H9 (cell line): ENCODE results near the gene B3GLCT. TPM values are rescaled to one million over a fixed set of nuclear protein-coding genes. Genes with fewer than 3 reads are reported as not detected.

Experiments used
- DNase-seq: peaks from one replicate; pipeline ENCODE4 v3.0.0-alpha.2; 2017
- H2AFZ ChIP-seq: one replicate; pipeline ENCODE4 v1.6.1; 2013; ENCODE audit warnings: mild to moderate bottlenecking, low read length, control low read depth, moderate library complexity
- H2AK5ac ChIP-seq: 2 replicates; pipeline ENCODE4 v1.6.1; 2013; ENCODE audit warnings: low read length, control low read depth, mixed read lengths; ENCODE audit not compliant: insufficient read length
- H2BK120ac ChIP-seq: one replicate; pipeline ENCODE4 v1.6.1; 2013; ENCODE audit warnings: low read depth, mild to moderate bottlenecking, low read length, control low read depth, inconsistent platforms; ENCODE audit not compliant: poor library complexity, severe bottlenecking
- H2BK12ac ChIP-seq: 2 replicates; pipeline ENCODE4 v1.6.1; 2013; ENCODE audit warnings: low read length, control low read depth, mixed read lengths, low read depth; ENCODE audit not compliant: insufficient read length
- H2BK15ac ChIP-seq: 2 replicates; pipeline ENCODE4 v1.6.1; 2013; ENCODE audit warnings: low read depth, low read length, control low read depth
- H2BK20ac ChIP-seq: one replicate; pipeline ENCODE4 v1.6.1; 2013; ENCODE audit warnings: low read depth, mild to moderate bottlenecking, low read length, control low read depth, inconsistent platforms; ENCODE audit not compliant: poor library complexity, severe bottlenecking
- H2BK5ac ChIP-seq: 2 replicates; pipeline ENCODE4 v1.6.1; 2013; ENCODE audit warnings: low read length, control low read depth, mixed read lengths; ENCODE audit not compliant: insufficient read length
- H3K14ac ChIP-seq: 2 replicates; pipeline ENCODE4 v1.6.1; 2013; ENCODE audit warnings: low read length, control low read depth; ENCODE audit not compliant: insufficient read depth
- H3K18ac ChIP-seq: 2 replicates; pipeline ENCODE4 v1.6.1; 2013; ENCODE audit warnings: low read depth, mild to moderate bottlenecking, mixed read lengths, low read length, control low read depth; ENCODE audit not compliant: insufficient read length
- H3K23ac ChIP-seq: 2 replicates; pipeline ENCODE4 v1.6.1; 2013; ENCODE audit warnings: low read length, control low read depth, mixed read lengths, low read depth; ENCODE audit not compliant: insufficient read length
- H3K23me2 ChIP-seq: 2 replicates; pipeline ENCODE4 v1.6.1; 2013; ENCODE audit warnings: low read depth, mild to moderate bottlenecking, mixed read lengths, low read length, control low read depth; ENCODE audit not compliant: insufficient read length, poor library complexity, severe bottlenecking
- H3K27ac ChIP-seq: 2 replicates; pipeline ENCODE4 v1.5.1; 2013; ENCODE audit warnings: low read length, control low read depth, mixed read lengths, low read depth; ENCODE audit not compliant: insufficient read length
- H3K27me3 ChIP-seq: 2 replicates; pipeline ENCODE4 v1.6.1; 2013; ENCODE audit warnings: low read length, control low read depth, inconsistent platforms; ENCODE audit not compliant: insufficient read depth
- H3K4ac ChIP-seq: 2 replicates; pipeline ENCODE4 v1.6.1; 2013; ENCODE audit warnings: low read depth, mild to moderate bottlenecking, control low read depth, inconsistent platforms, low read length, moderate library complexity
- H3K4me1 ChIP-seq: 2 replicates; pipeline ENCODE4 v1.6.1; 2013; ENCODE audit warnings: low read length, control low read depth, inconsistent platforms; ENCODE audit not compliant: insufficient read depth
- H3K4me2 ChIP-seq: 2 replicates; pipeline ENCODE4 v1.6.1; 2013; ENCODE audit warnings: low read length, control low read depth, mixed read lengths; ENCODE audit not compliant: insufficient read length, insufficient read depth
- H3K56ac ChIP-seq: 2 replicates; pipeline ENCODE4 v1.6.1; 2013; ENCODE audit warnings: low read depth, mild to moderate bottlenecking, mixed read lengths, low read length, control low read depth; ENCODE audit not compliant: insufficient read length
- H3K79me1 ChIP-seq: 2 replicates; pipeline ENCODE4 v1.6.1; 2013; ENCODE audit warnings: low read depth, mild to moderate bottlenecking, moderate library complexity, low read length, control low read depth, inconsistent platforms; ENCODE audit not compliant: insufficient read depth, poor library complexity, severe bottlenecking
- H3K79me2 ChIP-seq: 2 replicates; pipeline ENCODE4 v1.6.1; 2013; ENCODE audit warnings: low read length, control low read depth, inconsistent platforms; ENCODE audit not compliant: insufficient read depth
- H3K9ac ChIP-seq: 2 replicates; pipeline ENCODE4 v1.6.1; 2013; ENCODE audit warnings: low read length, control low read depth, mixed read lengths; ENCODE audit not compliant: insufficient read length; ENCODE audit errors: extremely low read depth
- H3K9me3 ChIP-seq: one replicate; pipeline ENCODE4 v1.6.1; 2013; ENCODE audit warnings: low read depth, low read length, inconsistent platforms; ENCODE audit not compliant: control insufficient read depth
- H3T11ph ChIP-seq: one replicate; pipeline ENCODE4 v1.6.1; 2013; ENCODE audit warnings: mild to moderate bottlenecking, low read length, control low read depth, inconsistent platforms
- H4K20me1 ChIP-seq: one replicate; pipeline ENCODE4 v1.6.1; 2013; ENCODE audit not compliant: control insufficient read depth, insufficient read length, insufficient read depth
- H4K5ac ChIP-seq: 2 replicates; pipeline ENCODE4 v1.6.1; 2013; ENCODE audit warnings: low read depth, mild to moderate bottlenecking, mixed read lengths, low read length, control low read depth; ENCODE audit not compliant: insufficient read length
- H4K8ac ChIP-seq: replicated peaks from 2 replicates; pipeline ENCODE4 v1.6.1; 2013; ENCODE audit warnings: low read length, control low read depth, mixed read lengths, low read depth; ENCODE audit not compliant: insufficient read length
- H4K91ac ChIP-seq: 2 replicates; pipeline ENCODE4 v1.6.1; 2013; ENCODE audit warnings: low read depth, mild to moderate bottlenecking, moderate library complexity, mixed read lengths, low read length, control low read depth; ENCODE audit not compliant: insufficient read length
- H3K27ac Mint-ChIP-seq, 3 experiments: 2 replicates in 2 of 3; 3 replicates in 1 of 3; pipeline ENCODE4 v1.8.0; 2020 to 2021; ENCODE audit warnings: mixed read lengths in 3 of 3, mild to moderate bottlenecking in 1 of 3, moderate library complexity in 1 of 3
- H3K27me3 Mint-ChIP-seq: 2 replicates; pipeline ENCODE4 v1.8.0; 2021; ENCODE audit warnings: low read depth, mild to moderate bottlenecking, moderate library complexity, mixed read lengths
- H3K36me3 Mint-ChIP-seq, 3 experiments: 2 replicates in 2 of 3; 3 replicates in 1 of 3; pipeline ENCODE4 v1.8.0; 2020 to 2021; ENCODE audit warnings: low read depth in 3 of 3, mixed read lengths in 3 of 3; ENCODE audit not compliant: insufficient read depth in 1 of 3
- H3K4me1 Mint-ChIP-seq, 2 experiments: 2 replicates each; pipeline ENCODE4 v1.8.0; 2020; ENCODE audit warnings: mixed read lengths in 2 of 2
- H3K4me3 Mint-ChIP-seq, 2 experiments: 2 replicates in 1 of 2; 3 replicates in 1 of 2; pipeline ENCODE4 v1.8.0; 2020 to 2021; ENCODE audit warnings: mild to moderate bottlenecking in 2 of 2, mixed read lengths in 2 of 2, moderate library complexity in 1 of 2
- H3K9me3 Mint-ChIP-seq, 2 experiments: 2 replicates in 1 of 2; 3 replicates in 1 of 2; pipeline ENCODE4 v1.8.0; 2020; ENCODE audit warnings: mild to moderate bottlenecking in 2 of 2, mixed read lengths in 2 of 2, moderate library complexity in 1 of 2
- CTCF ChIP-seq: fragments of 200-600 bp; sonication (generic); conservative IDR thresholded peaks from 3 replicates; pipeline ENCODE4 v1.8.0; 2021; ENCODE audit warnings: antibody characterized with exemption, mild to moderate bottlenecking
- WGBS: extraction: QIAGEN DNeasy Blood & Tissue Kit; methylation state at CpG from one replicate; pipeline ENCODE4 v1.1.7; 2013; ENCODE audit warnings: missing lambda C conversion rate, low lambda C conversion rate, mixed read lengths; ENCODE audit not compliant: insufficient read length; ENCODE audit errors: extremely low coverage; 5-methylcytosine and 5-hydroxymethylcytosine counted together
- total RNA-seq: library from RNA; stranded (reverse); gene quantifications from 2 replicates; pipeline ENCODE4 v1.2.1, GENCODE V29; 2021

Gene B3GLCT
- total RNA-seq, 1 experiment from 2014 or later = 5.4 TPM

DNA sequence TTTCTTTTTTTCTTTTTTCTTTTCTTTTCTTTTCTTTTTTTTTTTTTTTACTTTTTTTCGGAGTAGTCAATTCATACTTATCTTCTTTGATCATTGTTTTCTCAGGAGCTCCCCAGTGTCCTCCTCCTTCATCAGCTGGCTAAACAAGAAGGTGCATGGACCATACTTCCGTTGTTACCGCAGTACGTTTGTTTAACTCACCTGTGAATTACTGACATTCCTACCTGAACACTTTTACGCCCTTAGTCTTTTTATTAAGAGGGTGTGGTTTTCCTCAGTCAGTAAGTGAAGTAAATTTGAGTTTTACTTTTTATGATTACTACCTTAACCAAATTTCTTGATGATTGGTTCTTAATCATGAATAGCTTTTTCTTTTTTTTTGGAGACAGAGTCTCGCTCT lies 47.1 kb downstream of the B3GLCT start:
- Histone ChIP-seq H3K56ac (no peak overlapping the region), H3K4me1 (no peaks in the 10 kb centered on the region), H3K27me3 (no peaks in the 10 kb centered on the region), H2BK5ac (no peak overlapping the region), H3K4ac (no peak overlapping the region), H3K4me2 (no peak overlapping the region), H2BK120ac (no peak overlapping the region), H4K5ac (no peak overlapping the region), H3K23ac (no peak overlapping the region), H3K23me2 (no peaks in the 10 kb centered on the region), H2BK20ac (no peak overlapping the region), H3K27ac (no peak overlapping the region), H2BK15ac (no peak overlapping the region), H4K20me1 (no peaks in the 10 kb centered on the region), H3K14ac (no peak overlapping the region), H3T11ph (no peak overlapping the region), H3K79me2 (no peaks in the 10 kb centered on the region), H3K18ac (no peak overlapping the region), H3K9me3 (no peaks in the 10 kb centered on the region), H4K8ac (no peak overlapping the region), H2AK5ac (no peak overlapping the region), H3K79me1 (no peaks in the 10 kb centered on the region), H2AFZ (no peak overlapping the region), H3K9ac (no peak overlapping the region), H4K91ac (no peak overlapping the region), H2BK12ac (no peak overlapping the region)
- Mint-ChIP-seq H3K9me3 (peaks cover 5 to 8% of the 10 kb centered on the region in 2 experiments; a peak in 3 of 5 replicates), H3K4me1 (no peaks in the 10 kb centered on the region), H3K36me3 (peaks cover 9 to 12% (median 9%) of the 10 kb centered on the region in 3 experiments), H3K27ac (no peak overlapping the region), H3K4me3 (no peak overlapping the region), H3K27me3 (no peaks in the 10 kb centered on the region)
- no CpG with 5 or more reads among the region's 6 CpGs for WGBS
- TF ChIP-seq CTCF = no peak
- no peak for DNase-seq
